Amniotic epithelial cell (primary cell): ENCODE measurements around the gene COL5A2.
A peak's percentile ranks its signal among the peaks of the same experiment; 100 is the strongest.

Source experiments
- DNase-seq: peaks from one replicate; pipeline ENCODE4 v3.0.0-alpha.2; 2010; ENCODE audit warnings: low read depth

COL5A2 gene

DNA sequence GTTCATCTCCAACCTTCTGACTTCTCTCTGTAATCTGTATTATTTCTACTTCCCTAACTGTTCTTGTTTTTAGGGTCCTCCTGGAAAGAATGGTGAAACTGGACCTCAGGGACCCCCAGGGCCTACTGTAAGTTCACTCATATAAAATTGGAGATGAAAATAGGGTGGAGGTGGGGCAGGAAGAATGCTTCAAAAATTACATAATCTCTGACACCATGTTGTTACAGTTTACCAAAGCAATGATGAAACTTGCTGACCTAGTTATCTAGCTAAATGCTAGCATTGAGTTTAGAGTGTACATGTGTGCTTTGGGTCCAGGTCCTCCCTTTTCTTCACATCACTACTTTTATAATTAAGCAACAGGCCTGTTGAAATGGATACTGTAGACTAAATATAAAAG is 182.3 kb downstream of the COL5A2 start:
- DNase-seq = peak; percentile 82

DNA sequence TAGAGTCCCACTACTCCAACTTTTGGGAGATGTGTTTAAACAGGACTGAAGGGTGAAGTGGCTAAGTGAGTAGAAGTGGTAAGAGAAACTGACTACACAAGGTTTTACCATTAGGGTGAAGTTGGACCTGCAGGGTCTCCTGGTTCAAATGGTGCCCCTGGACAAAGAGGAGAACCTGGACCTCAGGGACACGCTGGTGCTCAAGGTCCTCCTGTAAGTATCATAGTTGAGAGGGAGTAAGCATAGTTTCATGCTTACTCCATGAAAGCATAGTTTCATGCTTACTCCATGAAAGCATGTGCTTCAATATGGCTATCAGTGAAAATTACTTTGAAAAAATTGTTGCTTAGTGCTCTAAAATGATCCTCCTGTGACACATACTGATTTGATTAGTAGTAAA is 186.3 kb downstream of the COL5A2 start:
- DNase-seq = peak; percentile 60

GRCh38 chr2:188986839-188987238 is 192.7 kb downstream of the COL5A2 start:
- peak; percentile 81 for DNase-seq

DNA sequence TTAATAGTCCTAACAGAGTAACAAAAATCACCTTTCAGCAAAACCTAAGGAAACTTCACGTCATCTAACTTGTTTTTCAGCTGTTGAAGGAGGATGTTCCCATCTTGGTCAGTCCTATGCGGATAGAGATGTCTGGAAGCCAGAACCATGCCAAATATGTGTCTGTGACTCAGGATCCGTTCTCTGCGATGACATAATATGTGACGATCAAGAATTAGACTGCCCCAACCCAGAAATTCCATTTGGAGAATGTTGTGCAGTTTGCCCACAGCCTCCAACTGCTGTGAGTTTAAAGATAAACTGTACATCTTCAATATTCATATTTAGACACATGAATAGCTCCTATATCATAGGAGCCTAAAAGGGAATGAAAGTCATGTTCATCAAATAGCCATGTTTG is 194.9 kb downstream of the COL5A2 start:
- DNase-seq = peak; percentile 95

DNA sequence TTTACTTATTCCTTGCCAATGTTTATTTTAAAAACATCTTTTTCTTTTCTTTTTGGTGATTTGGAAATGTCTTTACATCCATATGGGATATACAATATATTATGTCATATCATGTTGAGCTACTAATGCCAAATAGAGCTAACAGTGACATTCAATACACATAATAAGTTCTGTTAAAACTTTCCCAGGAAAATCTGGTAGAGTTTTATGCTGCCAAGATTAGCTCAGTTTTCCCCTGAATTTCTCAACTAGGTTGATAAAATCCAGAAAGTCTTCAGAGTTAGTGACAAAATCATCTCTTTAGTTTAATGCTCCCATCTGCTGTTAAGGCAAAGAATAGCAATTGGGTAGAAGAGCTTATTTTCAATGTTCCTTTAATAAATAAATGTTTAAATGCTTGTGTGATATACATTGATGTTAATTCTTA is 195.5 kb downstream of the COL5A2 start:
- DNase-seq = peak; percentile 51

GRCh38 chr2:188983427-188984064 is 196.0 kb downstream of the COL5A2 start:
- peak; percentile 71 for DNase-seq
